K562 (cell line): ENCODE data around the gene FA2H. TPM values are rescaled to one million over a fixed set of nuclear protein-coding genes. Genes with fewer than 3 reads are reported as not detected.

Experiments used
- ATAC-seq: fragments of 200-7000 bp; cut with Tn5 transposase; 3 replicates; pipeline ENCODE4 v1.9.1; 2020; ENCODE audit warnings: moderate library complexity
- BruUV-seq: library from RNA; stranded (reverse); fragments of 400-500 nt; replicated peaks from 2 replicates; lab custom pipeline; 2021; lab: Mats Ljungman, UMichigan
- CTCF ChIA-PET: fragments of 300-600 bp; formaldehyde crosslinking; extraction: SDS; loops from one replicate; lab custom pipeline; 2021; ENCODE audit warnings: low intra/inter-chr PET ratio; lab: Yijun Ruan, JAX
- POLR2A ChIA-PET: fragments of 300-600, 350-650 bp; sonication (Branson Sonifier 250); formaldehyde crosslinking; extraction: SDS; loops from one replicate; lab custom pipeline; 2021; ENCODE audit warnings: antibody characterized with exemption, inconsistent platforms; lab: Yijun Ruan, JAX
- DNase-seq, 4 experiments: peaks; one replicate each; pipeline versions ENCODE4 v3.0.0 to v3.0.0-alpha.2; 2011 to 2018; ENCODE audit warnings: low spot score in 3 of 4, mixed read lengths in 3 of 4; ENCODE audit errors: extremely low read depth in 1 of 4
- FAIRE-seq: peaks from 2 replicates; lab custom pipeline; 2011; peaks lifted over from hg19 to GRCh38; lab: Jason Lieb, UNC
- H2AFZ ChIP-seq: 2 replicates; pipeline ENCODE4 v1.6.0; 2011; ENCODE audit warnings: low read depth, low read length, control low read depth, inconsistent platforms
- H3K27ac ChIP-seq: fragments of 200-600 bp; 3 replicates; pipeline ENCODE4 v1.8.0; 2011; ENCODE audit warnings: low read depth, mild to moderate bottlenecking, control low read depth, inconsistent platforms, low read length, moderate library complexity, mixed read lengths; ENCODE audit errors: extremely low read depth
- H3K27me3 ChIP-seq, 2 experiments: fragments of 300-600 bp in 1 of 2; 2 replicates in 1 of 2; 3 replicates in 1 of 2; pipeline versions ENCODE4 v1.6.0 to v1.8.0; 2011; ENCODE audit warnings: inconsistent platforms in 2 of 2, low read length in 2 of 2, mild to moderate bottlenecking in 1 of 2, mixed read lengths in 1 of 2, moderate library complexity in 1 of 2; ENCODE audit not compliant: control insufficient read depth in 2 of 2, insufficient read depth in 2 of 2
- H3K36me3 ChIP-seq: fragments of 300-600 bp; 3 replicates; pipeline ENCODE4 v1.8.0; 2011; ENCODE audit warnings: mild to moderate bottlenecking, low read length, inconsistent platforms; ENCODE audit not compliant: control insufficient read depth, insufficient read depth
- H3K4me1 ChIP-seq, 2 experiments: fragments of 200-600 bp in 1 of 2; replicated peaks in 1 of 2; 2 replicates in 1 of 2; 3 replicates in 1 of 2; pipeline versions ENCODE4 v1.5.1 to v1.8.0; 2011; ENCODE audit warnings: inconsistent platforms in 2 of 2, low read length in 2 of 2, mild to moderate bottlenecking in 1 of 2, mixed read lengths in 1 of 2, moderate library complexity in 1 of 2; ENCODE audit not compliant: control insufficient read depth in 2 of 2, insufficient read depth in 2 of 2
- H3K4me2 ChIP-seq: 2 replicates; pipeline ENCODE4 v1.6.1; 2011; ENCODE audit warnings: low read length, control low read depth, inconsistent platforms, mixed read lengths; ENCODE audit not compliant: insufficient read depth
- H3K4me3 ChIP-seq: fragments of 200-600 bp; sonication (generic), shearing (Covaris generic); 2 replicates; pipeline ENCODE4 v1.5.1; 2016; ENCODE audit warnings: control low read depth, inconsistent platforms
- H3K79me2 ChIP-seq: fragments of 200-600 bp; 3 replicates; pipeline ENCODE4 v1.8.0; 2011; ENCODE audit warnings: low read length, inconsistent platforms; ENCODE audit not compliant: control insufficient read depth, insufficient read depth
- H3K9ac ChIP-seq, 2 experiments: 2 replicates each; pipeline versions ENCODE4 v1.6.0 to v1.6.1; 2011; ENCODE audit warnings: low read depth in 2 of 2, low read length in 2 of 2, control low read depth in 1 of 2, inconsistent platforms in 1 of 2, mild to moderate bottlenecking in 1 of 2, mixed read lengths in 1 of 2; ENCODE audit not compliant: insufficient read depth in 1 of 2
- H3K9me1 ChIP-seq: one replicate; pipeline ENCODE4 v1.6.0; 2011; ENCODE audit warnings: inconsistent platforms, mild to moderate bottlenecking, low read length, moderate library complexity; ENCODE audit not compliant: control insufficient read depth, insufficient read depth
- H3K9me3 ChIP-seq: replicated peaks from 2 replicates; pipeline ENCODE4 v1.5.1; 2011; ENCODE audit warnings: low read depth, low read length, inconsistent platforms; ENCODE audit not compliant: control insufficient read depth, insufficient read depth
- H4K20me1 ChIP-seq: replicated peaks from 2 replicates; pipeline ENCODE4 v1.6.1; 2011; ENCODE audit warnings: low read length, inconsistent platforms, mixed read lengths; ENCODE audit not compliant: control insufficient read depth, insufficient read depth
- MCM5 ChIP-seq: fragments of 450-650 bp; IDR thresholded peaks from 2 replicates; pipeline ENCODE4 v1.6.1; 2016; ENCODE audit warnings: low read depth
- MYC ChIP-seq, 2 experiments: fragments of 250-450 bp in 1 of 2; sonication (Bioruptor Pico) in 1 of 2; IDR thresholded peaks; 2 replicates each; pipeline versions ENCODE4 v1.5.1 to v1.6.1; 2012 to 2021; ENCODE audit warnings: low read depth in 2 of 2, borderline replicate concordance in 1 of 2, improper control_type of control experiment in 1 of 2, low read length in 1 of 2, mild to moderate bottlenecking in 1 of 2, moderate library complexity in 1 of 2
- ZNF280A ChIP-seq: fragments of 450-650 bp; IDR thresholded peaks from 2 replicates; pipeline ENCODE4 v1.6.1; 2018; ENCODE audit warnings: mild to moderate bottlenecking, low read depth; ENCODE audit not compliant: partially characterized antibody
- WGBS: fragments of 100-300 bp; shearing (Covaris generic); methylation state at CpG from one replicate; pipeline ENCODE4 v1.1.6; 2016; ENCODE audit warnings: low coverage, mixed read lengths; ENCODE audit not compliant: insufficient coverage; ENCODE audit errors: missing lambda C conversion rate; 5-methylcytosine and 5-hydroxymethylcytosine counted together
- in situ Hi-C: fragments of 300-500 bp; cut with MboI; formaldehyde crosslinking; loops from 4 replicates; pipeline ENCODE4 v1.15.0; 2018; ENCODE audit warnings: inconsistent platforms, mixed read lengths
- intact Hi-C: fragments of 100-400 bp; cut with micrococcal nuclease; formaldehyde crosslinking; loops from 2 replicates; pipeline ENCODE4 v1.14.2; 2022
- polyA plus RNA-seq, 8 experiments: library from polyadenylated mRNA; depleted of rRNA in 4 of 8; stranded (reverse) in 5 of 8; unstranded in 3 of 8; fragments of >200 nt; fragmentation: Nextera tagmentation in 2 of 8; fragmentation: Illumina TruSeq in 1 of 8; extraction: Ambion mirVana in 2 of 8; extraction: Trizol in 1 of 8; gene quantifications; 2 replicates each; pipeline versions ENCODE4 v1.2.1 to v1.2.3, GENCODE V29; 2011 to 2014; ENCODE audit warnings: inconsistent platforms in 1 of 8, missing spikeins in 1 of 8
- total RNA-seq, 7 experiments: library from RNA; depleted of rRNA in 6 of 7; stranded (reverse); fragments of >200 nt in 6 of 7; fragmentation: Illumina TruSeq in 2 of 7; extraction: Trizol in 2 of 7; gene quantifications; 2 replicates each; pipeline versions ENCODE4 v1.2.1 to v1.2.3, GENCODE V29; 2011 to 2021; ENCODE audit warnings: low replicate concordance in 1 of 7

Gene FA2H
- total and polyA plus RNA-seq, 9 of the 15 experiments (the other 6 are each of a cell fraction or from before 2014, with no cell fraction given) = not detected

- Histone ChIP-seq H3K4me1 (no peaks in the 10 kb centered on the region), H3K9ac (no peak overlapping the region), H3K4me3 (no peak overlapping the region), H3K36me3 (no peaks in the 10 kb centered on the region), H3K27ac (no peak overlapping the region), H3K27me3 (peaks cover 5 to 7% of the 10 kb centered on the region in 2 experiments; a peak in 3 of 5 replicates), H2AFZ (no peak overlapping the region), H4K20me1 (no peaks in the 10 kb centered on the region), H3K9me1 (no peaks in the 10 kb centered on the region), H3K4me2 (no peak overlapping the region), H3K79me2 (no peaks in the 10 kb centered on the region), H3K9me3 (0 out of 2 replicates have a peak, but pooled peaks cover 3% of the 10 kb centered on the region)
- in situ Hi-C loops (no loop called here), intact Hi-C loops (no loop called here)
- BruUV-seq = no TSS peak
- 3% methylated on average over 7 of the region's 7 CpGs for WGBS
- no peak for DNase-seq
- ChIA-PET CTCF (no interaction called here), POLR2A (interaction anchor here (2.1 kb wide), 1 partner anchor 8 kb away, joined by 5 read pairs; no protein-coding TSS in a partner anchor)
- ATAC-seq = no peak
- TF ChIP-seq MCM5 (no peak), MYC (IDR thresholded peaks at IDR 0.05; ENCODE audit: low read depth, low read length) (no peak), MYC (CRISPR knock-in tag; IDR thresholded peaks at IDR 0.05; ENCODE audit: borderline replicate concordance, low read depth) (no peak), ZNF280A (no peak)
- FAIRE-seq = no peak
These were observed 13.5 kb upstream of the FA2H start for GRCh38 chr16:74788108-74788507.
